Ovary (tissue), 9 donors: ENCODE measurements around the gene ADAMTS2. TPM values are rescaled to one million over a fixed set of nuclear protein-coding genes. Genes with fewer than 3 reads are reported as not detected.

Experiments
- DNase-seq, 5 donors: peaks; one replicate each; pipeline ENCODE4 v3.0.0-alpha.2; 2019 to 2020
- H3K27ac ChIP-seq, 2 donors: fragments of 200-600 bp; one replicate each; pipeline versions ENCODE4 v1.5.1 to v1.8.0; 2019 to 2022
- H3K27me3 ChIP-seq: fragments of 200-600 bp; one replicate; pipeline ENCODE4 v1.8.0; 2022
- H3K36me3 ChIP-seq: fragments of 200-600 bp; sonication (generic); one replicate; pipeline ENCODE4 v1.5.1; 2019
- H3K4me1 ChIP-seq: one replicate; pipeline ENCODE4 v1.8.1; 2013; ENCODE audit warnings: mild to moderate bottlenecking, moderate library complexity; ENCODE audit not compliant: insufficient read depth
- H3K4me3 ChIP-seq: fragments of 200-600 bp; sonication (generic); one replicate; pipeline ENCODE4 v1.5.1; 2017
- H3K9me3 ChIP-seq, 2 donors: fragments of 200-600 bp in 1 of 2; sonication (generic) in 1 of 2; one replicate each; pipeline versions ENCODE4 v1.5.1 to v1.8.1; 2013 to 2019; ENCODE audit warnings: mild to moderate bottlenecking in 1 of 2, moderate library complexity in 1 of 2
- CTCF ChIP-seq, 3 donors: fragments of 450-650 bp in 2 of 3; fragments of 200-600 bp in 1 of 3; IDR thresholded peaks; one replicate each; pipeline versions ENCODE4 v1.5.1 to v1.8.0; 2016 to 2022; ENCODE audit warnings: antibody characterized with exemption in 3 of 3, mild to moderate bottlenecking in 1 of 3
- EP300 ChIP-seq: sonication (generic); formaldehyde crosslinking; IDR thresholded peaks from one replicate; pipeline ENCODE4 v1.6.1; 2017; ENCODE audit warnings: antibody characterized with exemption
- POLR2A ChIP-seq: fragments of 450-650 bp; IDR thresholded peaks from one replicate; pipeline ENCODE4 v1.6.1; 2017; ENCODE audit warnings: antibody characterized with exemption, mild to moderate bottlenecking, moderate library complexity
- WGBS, 3 donors: extraction: QIAGEN DNeasy Blood & Tissue Kit in 1 of 3; methylation state at CpG; one replicate each; pipeline versions ENCODE4 v1.1.5 to v1.1.7; 2013 to 2017; 5-methylcytosine and 5-hydroxymethylcytosine counted together
- intact Hi-C, 4 donors: fragments of 100-400 bp; cut with DNase I; formaldehyde crosslinking; loops; one replicate each; pipeline versions ENCODE4 v1.11.0 to v1.15.1; 2022 to 2023
- polyA plus RNA-seq, 2 donors: library from polyadenylated mRNA; stranded (reverse); fragments of 200-250 nt in 1 of 2; fragments of 350-450 nt in 1 of 2; fragmentation: Illumina TruSeq in 1 of 2; extraction: RNeasy Lipid Tissue Mini Kit (QIAGEN cat#74804) in 1 of 2; gene quantifications; one replicate each; pipeline ENCODE4 v1.2.3, GENCODE V29; 2013 to 2014
- total RNA-seq, 7 donors: library from RNA; depleted of rRNA in 2 of 7; stranded (reverse); fragments of >200 nt in 2 of 7; fragmentation: NEBNext Ultra II Directional in 3 of 7; extraction: Animal tissue kit (Norgen Biotek cat#: 25700) in 3 of 7; gene quantifications; one replicate each; pipeline versions ENCODE4 v1.1.0 to v1.2.4, GENCODE V29; 2016 to 2023
- donor health status: DM: no; HTN: no; CAD: no; lungs with moderate emphysema.
- donor health status: DM: no; HTN: no; CAD: no.
- donor health status: Bipolar disorder and iron deficiency.
- donor health status: DM: yes; HTN: yes; CAD: no.
- donor health status: DM: no; HTN: no; CAD: no.
- donor health status: DM: yes; HTN: yes; CAD: no.

The ADAMTS2 gene
- total and polyA plus RNA-seq, 9 donors: 7.9 to 31.8 (median 11.5) TPM

GRCh38 chr5:179323026-179323870, 22.0 kb downstream of the ADAMTS2 start:
- no peak for TF ChIP-seq EP300
- no peak for TF ChIP-seq POLR2A
- no peak for TF ChIP-seq CTCF (IDR thresholded peaks at IDR 0.05)
- WGBS, 3 donors: 62 to 76% (median 64%) methylated on average over 10 to 11 of the region's 11 CpGs

GRCh38 chr5:179322071-179323025, 22.9 kb downstream of the ADAMTS2 start:
- Histone ChIP-seq H3K27ac (no peak overlapping the region), H3K4me3 (no peak overlapping the region), H3K9me3 (no peaks in the 10 kb centered on the region), H3K4me1 (peaks cover 6% of the 10 kb centered on the region), H3K36me3 (no peaks in the 10 kb centered on the region), H3K27me3 (no peaks in the 10 kb centered on the region)
- 84 to 90% (median 86%) methylated on average over 28 to 32 of the region's 32 CpGs for WGBS, 3 donors
- intact Hi-C loops: no loop called here
- TF ChIP-seq EP300 (no peak), POLR2A (no peak), CTCF (IDR thresholded peaks at IDR 0.05) (no peak)
- DNase-seq: peak in 2 of 5 donors; percentile 18 to 30

More at GRCh38 chr5:179323026-179323870, 22.0 kb downstream of the ADAMTS2 start:
- Histone ChIP-seq H3K27me3 (no peaks in the 10 kb centered on the region), H3K36me3 (no peaks in the 10 kb centered on the region), H3K4me1 (peaks cover 6% of the 10 kb centered on the region), H3K27ac (no peak overlapping the region), H3K4me3 (no peak overlapping the region), H3K9me3 (no peaks in the 10 kb centered on the region)
- DNase-seq: peak in 2 of 5 donors; percentile 23 to 31
- intact Hi-C loops: no loop called here

- peak in 2 of 5 donors; percentile 12 to 27 for DNase-seq
- no peak for TF ChIP-seq POLR2A
- no peak for TF ChIP-seq EP300
- TF ChIP-seq CTCF (IDR thresholded peaks at IDR 0.05): no peak
- no peaks in the 10 kb centered on the region for H3K9me3 ChIP-seq
- H3K36me3 ChIP-seq: no peaks in the 10 kb centered on the region
- H3K27ac ChIP-seq: no peak overlapping the region
- peaks cover 2% of the 10 kb centered on the region for H3K4me1 ChIP-seq
- no peak overlapping the region for H3K4me3 ChIP-seq
- intact Hi-C loops: no loop called here
- no peaks in the 10 kb centered on the region for H3K27me3 ChIP-seq
- 93 to 97% (median 96%) methylated on average over 13 of the region's 13 CpGs for WGBS, 3 donors
Observed at GRCh38 chr5:179321206-179321987, 23.9 kb downstream of the ADAMTS2 start.
